Caco-2 (cell line): ENCODE results near the gene EHD4. TPM values are rescaled to one million over a fixed set of nuclear protein-coding genes. Genes with fewer than 3 reads are reported as not detected.

Experiments used
- BruUV-seq: library from RNA; stranded (reverse); fragments of 400-500 nt; replicated peaks from 2 replicates; lab custom pipeline; 2021; lab: Mats Ljungman, UMichigan
- CTCF ChIA-PET: fragments of 300-600 bp; sonication (Branson Sonifier 250); formaldehyde crosslinking; loops from one replicate; lab custom pipeline; 2022; ENCODE audit warnings: antibody characterized with exemption; lab: Charles Lee
- POLR2A ChIA-PET: fragments of 300-600 bp; sonication (Branson Sonifier 250); formaldehyde crosslinking; loops from one replicate; lab custom pipeline; 2022; ENCODE audit warnings: antibody characterized with exemption; lab: Charles Lee
- DNase-seq, 2 experiments: peaks; one replicate each; pipeline versions ENCODE4 v3.0.0 to v3.0.0-alpha.2; 2020 to 2022
- H3K27me3 ChIP-seq: replicated peaks from 2 replicates; pipeline ENCODE4 v1.6.0; 2011; ENCODE audit warnings: low read length; ENCODE audit not compliant: control insufficient read depth, insufficient read depth
- H3K36me3 ChIP-seq: 2 replicates; pipeline ENCODE4 v1.5.1; 2011; ENCODE audit warnings: low read length; ENCODE audit not compliant: control insufficient read depth, insufficient read depth
- H3K4me1 ChIP-seq: fragments of 250-450 bp; sonication (Bioruptor Pico); 2 replicates; pipeline ENCODE4 v1.5.1; 2020; ENCODE audit warnings: mild to moderate bottlenecking
- H3K4me3 ChIP-seq: 2 replicates; pipeline ENCODE4 v1.5.1; 2011; ENCODE audit warnings: low read depth, mild to moderate bottlenecking, control low read depth, low read length
- H3K9me3 ChIP-seq: fragments of 250-450 bp; sonication (Bioruptor Pico); 2 replicates; pipeline ENCODE4 v1.5.1; 2020; ENCODE audit warnings: mild to moderate bottlenecking, moderate library complexity
- H3K27ac Mint-ChIP-seq: one replicate; pipeline ENCODE4 v1.8.0; 2022; ENCODE audit warnings: mixed read lengths; ENCODE audit not compliant: unreplicated experiment
- H3K27me3 Mint-ChIP-seq: one replicate; pipeline ENCODE4 v1.8.0; 2022; ENCODE audit warnings: mixed read lengths; ENCODE audit not compliant: insufficient read depth, unreplicated experiment
- H3K36me3 Mint-ChIP-seq: one replicate; pipeline ENCODE4 v1.8.0; 2022; ENCODE audit warnings: mild to moderate bottlenecking, mixed read lengths; ENCODE audit not compliant: insufficient read depth, unreplicated experiment
- H3K4me1 Mint-ChIP-seq: one replicate; pipeline ENCODE4 v1.8.0; 2022; ENCODE audit warnings: low read depth, mixed read lengths; ENCODE audit not compliant: unreplicated experiment
- H3K4me3 Mint-ChIP-seq: one replicate; pipeline ENCODE4 v1.8.0; 2022; ENCODE audit warnings: mild to moderate bottlenecking, moderate library complexity, mixed read lengths; ENCODE audit not compliant: unreplicated experiment
- H3K9me3 Mint-ChIP-seq: one replicate; pipeline ENCODE4 v1.8.0; 2022; ENCODE audit warnings: mixed read lengths; ENCODE audit not compliant: unreplicated experiment
- CTCF ChIP-seq, 2 experiments: fragments of 200-600 bp in 1 of 2; IDR thresholded peaks; 1 replicate in 1 of 2; 2 replicates in 1 of 2; pipeline versions ENCODE4 v1.5.1 to v1.8.0; 2011 to 2022; ENCODE audit warnings: antibody characterized with exemption in 1 of 2, control low read depth in 1 of 2, inconsistent platforms in 1 of 2, low read depth in 1 of 2, low read length in 1 of 2, mild to moderate bottlenecking in 1 of 2, moderate library complexity in 1 of 2; ENCODE audit not compliant: insufficient read depth in 1 of 2, severe bottlenecking in 1 of 2, unreplicated experiment in 1 of 2
- intact Hi-C: fragments of 100-400 bp; cut with micrococcal nuclease; formaldehyde crosslinking; loops from one replicate; pipeline ENCODE4 v1.10.0; 2022; ENCODE audit not compliant: unreplicated experiment
- total RNA-seq: library from RNA; stranded (reverse); gene quantifications from 2 replicates; pipeline ENCODE4 v1.2.3, GENCODE V29; 2022

EHD4 gene
- total RNA-seq, 1 experiment from 2014 or later = 31.6 TPM

DNA sequence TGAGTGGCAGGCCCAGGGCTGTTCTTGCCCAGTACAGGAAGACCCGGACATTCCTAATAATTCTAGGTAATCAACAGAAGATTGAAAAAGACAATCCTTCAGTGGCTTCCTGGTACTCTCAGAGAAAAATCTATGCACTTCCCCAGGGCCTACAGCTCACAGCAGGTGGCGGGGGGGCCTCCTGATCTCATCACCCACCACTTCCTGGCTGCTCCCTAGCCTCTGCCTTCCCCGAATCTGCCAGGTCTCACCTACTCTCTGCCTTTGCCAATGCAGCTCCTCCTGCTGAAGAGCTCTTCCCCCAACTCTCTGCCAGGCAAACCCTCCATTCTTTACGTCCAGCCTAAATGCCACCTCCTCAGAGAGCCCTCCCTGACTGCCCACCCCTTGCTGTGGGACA lies 37.5 kb downstream of the EHD4 start:
- Histone ChIP-seq H3K4me3 (no peak overlapping the region), H3K9me3 (no peaks in the 10 kb centered on the region), H3K4me1 (peaks cover 22% of the 10 kb centered on the region), H3K27me3 (no peaks in the 10 kb centered on the region), H3K36me3 (no peaks in the 10 kb centered on the region; the same call in none of the 2 replicates)
- Mint-ChIP-seq H3K4me3 (peak overlapping the region; percentile 49), H3K4me1 (peaks cover 34% of the 10 kb centered on the region), H3K36me3 (peaks cover 57% of the 10 kb centered on the region), H3K27ac (peak overlapping the region; percentile 45), H3K9me3 (no peaks in the 10 kb centered on the region), H3K27me3 (no peaks in the 10 kb centered on the region)
- DNase-seq = no peak
- intact Hi-C loops = no loop called here
- ChIA-PET POLR2A (interaction anchor here (0.6 to 0.8 kb wide), 2 partner anchors 38 to 119 kb away, joined by 4 to 9 read pairs; partner anchors contain the start of gene EHD4), CTCF (interaction anchor here (1.6 kb wide), 1 partner anchor 30 kb away, joined by 3 read pairs; no protein-coding TSS in a partner anchor)
- TF ChIP-seq CTCF (IDR thresholded peaks at IDR 0.05; ENCODE audit: insufficient read depth in 1 of 2, low read depth in 1 of 2, low read length in 1 of 2, severe bottlenecking in 1 of 2, unreplicated experiment in 1 of 2) = no peak
- no TSS peak for BruUV-seq

- BruUV-seq = no TSS peak
- CTCF ChIA-PET = interaction anchor here (0.6 kb wide), 1 partner anchor 56 kb away, joined by 3 read pairs; no protein-coding TSS in a partner anchor
Measured at GRCh38 chr15:41933771-41934170, 38.6 kb downstream of the EHD4 start.

GRCh38 chr15:41933326-41933725 lies 39.0 kb downstream of the EHD4 start:
- peaks cover 38% of the 10 kb centered on the region for H3K4me1 Mint-ChIP-seq
- peaks cover 55% of the 10 kb centered on the region for H3K36me3 Mint-ChIP-seq

More at GRCh38 chr15:41933771-41934170, 38.6 kb downstream of the EHD4 start:
- no peaks in the 10 kb centered on the region; the same call in none of the 2 replicates for H3K36me3 ChIP-seq
- POLR2A ChIA-PET = no interaction called here
- no peak for DNase-seq
- H3K9me3 ChIP-seq = no peaks in the 10 kb centered on the region
- H3K4me1 Mint-ChIP-seq = peaks cover 38% of the 10 kb centered on the region
- peaks cover 55% of the 10 kb centered on the region for H3K36me3 Mint-ChIP-seq
- no peak overlapping the region for H3K4me3 ChIP-seq
- H3K4me3 Mint-ChIP-seq = no peak overlapping the region
- peaks cover 32% of the 10 kb centered on the region for H3K4me1 ChIP-seq
- no peaks in the 10 kb centered on the region for H3K27me3 ChIP-seq
- intact Hi-C loops = no loop called here
- H3K9me3 Mint-ChIP-seq = no peaks in the 10 kb centered on the region
- no peaks in the 10 kb centered on the region for H3K27me3 Mint-ChIP-seq
- no peak for TF ChIP-seq CTCF (IDR thresholded peaks at IDR 0.05; ENCODE audit: insufficient read depth in 1 of 2, low read depth in 1 of 2, low read length in 1 of 2, severe bottlenecking in 1 of 2, unreplicated experiment in 1 of 2)
- no peak overlapping the region for H3K27ac Mint-ChIP-seq

More at GRCh38 chr15:41933326-41933725, 39.0 kb downstream of the EHD4 start:
- H3K9me3 ChIP-seq = no peaks in the 10 kb centered on the region
- Mint-ChIP-seq H3K4me3 (no peak overlapping the region), H3K27me3 (no peaks in the 10 kb centered on the region), H3K9me3 (no peaks in the 10 kb centered on the region), H3K27ac (peak overlapping the region; percentile 25)
- ChIA-PET CTCF (interaction anchor here (0.6 kb wide), 1 partner anchor 56 kb away, joined by 3 read pairs; no protein-coding TSS in a partner anchor), POLR2A (no interaction called here)
- no peak for TF ChIP-seq CTCF (IDR thresholded peaks at IDR 0.05; ENCODE audit: insufficient read depth in 1 of 2, low read depth in 1 of 2, low read length in 1 of 2, severe bottlenecking in 1 of 2, unreplicated experiment in 1 of 2)
- H3K36me3 ChIP-seq = no peaks in the 10 kb centered on the region; the same call in none of the 2 replicates
- no TSS peak for BruUV-seq
- peaks cover 37% of the 10 kb centered on the region for H3K4me1 ChIP-seq
- no peaks in the 10 kb centered on the region for H3K27me3 ChIP-seq
- intact Hi-C loops = no loop called here
- no peak for DNase-seq
- no peak overlapping the region for H3K4me3 ChIP-seq
